DOHH2 (cell line): ENCODE results near the gene KIF23.
A peak's percentile ranks its signal among the peaks of the same experiment; 100 is the strongest.

Source experiments
- H3F3A ChIP-seq: fragments of 200-600 bp; sonication (generic), shearing (Covaris generic); 2 replicates; pipeline ENCODE4 v1.6.0; 2016; ENCODE audit warnings: antibody characterized with exemption, mild to moderate bottlenecking; ENCODE audit not compliant: control insufficient read depth, insufficient read depth
- H3K27ac ChIP-seq: fragments of 200-600 bp; sonication (generic); 2 replicates; pipeline ENCODE4 v1.5.1; 2014; ENCODE audit warnings: low read depth, mild to moderate bottlenecking, low read length, moderate library complexity
- H3K27me3 ChIP-seq: fragments of 200-600 bp; sonication (generic); 2 replicates; pipeline ENCODE4 v1.6.1; 2014; ENCODE audit warnings: mild to moderate bottlenecking, low read length, mixed read lengths; ENCODE audit not compliant: control insufficient read depth
- H3K36me3 ChIP-seq: fragments of 200-600 bp; sonication (generic); 2 replicates; pipeline ENCODE4 v1.6.1; 2014; ENCODE audit warnings: mild to moderate bottlenecking, low read length, moderate library complexity, mixed read lengths; ENCODE audit not compliant: control insufficient read depth
- H3K4me1 ChIP-seq: fragments of 200-600 bp; sonication (generic); 2 replicates; pipeline ENCODE4 v1.6.1; 2014; ENCODE audit warnings: mild to moderate bottlenecking, low read length, mixed read lengths; ENCODE audit not compliant: control insufficient read depth
- H3K4me2 ChIP-seq: fragments of 200-600 bp; sonication (generic); 2 replicates; pipeline ENCODE4 v1.6.0; 2014; ENCODE audit warnings: mild to moderate bottlenecking, low read length, moderate library complexity
- H3K4me3 ChIP-seq: fragments of 200-600 bp; sonication (generic); 2 replicates; pipeline ENCODE4 v1.5.1; 2014; ENCODE audit warnings: mild to moderate bottlenecking, low read length, mixed read lengths
- H3K79me2 ChIP-seq: fragments of 200-600 bp; sonication (generic); 2 replicates; pipeline ENCODE4 v1.6.1; 2014; ENCODE audit warnings: mild to moderate bottlenecking, low read length, mixed read lengths; ENCODE audit not compliant: control insufficient read depth
- H3K9me2 ChIP-seq: fragments of 200-600 bp; sonication (generic); replicated peaks from 2 replicates; pipeline ENCODE4 v1.6.1; 2014; ENCODE audit warnings: mild to moderate bottlenecking, low read length, mixed read lengths; ENCODE audit not compliant: control insufficient read depth
- H3K9me3 ChIP-seq: fragments of 200-600 bp; sonication (generic); 2 replicates; pipeline ENCODE4 v1.6.1; 2014; ENCODE audit warnings: antibody characterized with exemption, low read length, mixed read lengths; ENCODE audit not compliant: control insufficient read depth, insufficient read depth
- H4K20me1 ChIP-seq: fragments of 200-600 bp; sonication (generic); 2 replicates; pipeline ENCODE4 v1.6.0; 2014; ENCODE audit warnings: low read depth, mild to moderate bottlenecking, antibody characterized with exemption, low read length, moderate library complexity; ENCODE audit not compliant: control insufficient read depth, insufficient read depth
- EZH2phosphoT487 ChIP-seq: fragments of 200-600 bp; sonication (generic); IDR thresholded peaks from 2 replicates; pipeline ENCODE4 v1.6.1; 2017; ENCODE audit warnings: borderline replicate concordance, mild to moderate bottlenecking, antibody characterized with exemption, low read length, moderate library complexity, mixed read lengths
- TF ChIP-seq, protein P1 (sequence below): fragments of 200-600 bp; sonication (generic); IDR thresholded peaks from one replicate; pipeline ENCODE4 v1.5.1; 2014; ENCODE audit warnings: antibody characterized with exemption, mild to moderate bottlenecking, low read depth, low read length; ENCODE audit not compliant: poor library complexity, severe bottlenecking

The KIF23 gene

DNA sequence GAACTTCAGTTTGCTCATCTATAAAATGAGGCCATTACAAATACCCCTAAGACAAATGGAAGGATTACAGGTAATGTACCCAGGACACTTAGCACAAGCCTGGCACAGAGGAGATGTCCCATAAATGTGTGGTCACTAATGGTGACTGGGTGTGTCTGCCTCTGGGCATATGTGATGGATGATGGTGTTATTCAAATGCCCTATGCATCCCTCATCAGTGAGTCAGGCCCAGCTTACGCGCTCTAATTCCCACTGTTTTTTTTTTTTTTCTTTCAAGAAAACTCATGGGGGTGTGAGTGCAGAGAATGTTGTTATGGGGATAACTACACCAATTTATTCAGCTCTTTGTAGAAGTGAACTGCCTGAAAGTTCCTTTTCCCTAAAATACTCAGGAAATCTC lies 23.6 kb upstream of the KIF23 start:
- H3K36me3 ChIP-seq = no peaks in the 10 kb centered on the region
- H3K9me2 ChIP-seq = no peaks in the 10 kb centered on the region
- H3K4me2 ChIP-seq = no peak overlapping the region
- H3F3A ChIP-seq = no peaks in the 10 kb centered on the region
- H3K79me2 ChIP-seq = no peaks in the 10 kb centered on the region
- H3K27me3 ChIP-seq = no peaks in the 10 kb centered on the region; the same call in 1 of the 2 replicates
- H3K27ac ChIP-seq = no peak overlapping the region
- H3K4me3 ChIP-seq = no peak overlapping the region
- no peaks in the 10 kb centered on the region for H3K9me3 ChIP-seq
- TF ChIP-seq EZH2phosphoT487 = no peak
- TF ChIP-seq, protein P1, sequence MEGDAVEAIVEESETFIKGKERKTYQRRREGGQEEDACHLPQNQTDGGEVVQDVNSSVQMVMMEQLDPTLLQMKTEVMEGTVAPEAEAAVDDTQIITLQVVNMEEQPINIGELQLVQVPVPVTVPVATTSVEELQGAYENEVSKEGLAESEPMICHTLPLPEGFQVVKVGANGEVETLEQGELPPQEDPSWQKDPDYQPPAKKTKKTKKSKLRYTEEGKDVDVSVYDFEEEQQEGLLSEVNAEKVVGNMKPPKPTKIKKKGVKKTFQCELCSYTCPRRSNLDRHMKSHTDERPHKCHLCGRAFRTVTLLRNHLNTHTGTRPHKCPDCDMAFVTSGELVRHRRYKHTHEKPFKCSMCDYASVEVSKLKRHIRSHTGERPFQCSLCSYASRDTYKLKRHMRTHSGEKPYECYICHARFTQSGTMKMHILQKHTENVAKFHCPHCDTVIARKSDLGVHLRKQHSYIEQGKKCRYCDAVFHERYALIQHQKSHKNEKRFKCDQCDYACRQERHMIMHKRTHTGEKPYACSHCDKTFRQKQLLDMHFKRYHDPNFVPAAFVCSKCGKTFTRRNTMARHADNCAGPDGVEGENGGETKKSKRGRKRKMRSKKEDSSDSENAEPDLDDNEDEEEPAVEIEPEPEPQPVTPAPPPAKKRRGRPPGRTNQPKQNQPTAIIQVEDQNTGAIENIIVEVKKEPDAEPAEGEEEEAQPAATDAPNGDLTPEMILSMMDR = no peak
- peaks cover 6% of the 10 kb centered on the region for H3K4me1 ChIP-seq
- no peaks in the 10 kb centered on the region for H4K20me1 ChIP-seq

DNA sequence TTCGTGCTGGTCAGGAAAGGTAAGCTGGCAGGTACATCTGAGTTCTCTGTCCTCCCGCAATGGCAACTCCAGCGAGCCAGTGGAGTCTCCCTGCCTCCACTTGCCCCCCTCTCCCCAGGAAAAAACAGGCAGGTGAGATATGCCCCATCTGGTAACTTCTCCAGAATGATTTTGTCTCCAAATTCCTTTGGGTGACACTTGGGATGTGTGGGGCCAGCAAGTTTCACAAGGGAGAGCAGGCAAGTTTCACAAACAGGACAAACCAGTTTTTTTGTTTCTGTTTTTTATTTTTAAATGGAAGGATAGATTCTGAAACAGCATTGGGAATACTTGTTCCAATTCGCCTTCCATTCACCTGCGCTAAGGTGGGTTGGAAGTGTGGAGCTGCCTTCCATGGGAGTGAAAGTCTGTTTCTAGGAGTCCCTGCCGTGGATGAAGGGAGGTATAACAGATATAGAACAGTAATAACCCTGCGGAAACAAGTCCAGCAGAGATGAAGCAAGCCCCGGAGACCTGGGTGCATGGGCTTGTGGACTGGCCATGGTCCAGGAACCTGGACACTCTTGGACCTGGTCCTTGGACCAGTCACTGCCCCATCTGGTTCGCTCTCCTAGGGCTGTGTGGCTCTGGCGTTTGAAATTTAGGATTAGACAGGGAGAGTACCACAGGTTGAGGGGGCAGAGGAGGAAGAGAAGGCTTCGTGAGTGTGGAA lies 22.9 kb upstream of the KIF23 start:
- no peaks in the 10 kb centered on the region for H3K79me2 ChIP-seq
- H3K9me2 ChIP-seq = no peaks in the 10 kb centered on the region
- H3K27ac ChIP-seq = no peak overlapping the region
- H3K36me3 ChIP-seq = no peaks in the 10 kb centered on the region
- H4K20me1 ChIP-seq = no peaks in the 10 kb centered on the region
- H3K9me3 ChIP-seq = no peaks in the 10 kb centered on the region
- no peak overlapping the region for H3K4me2 ChIP-seq
- H3K27me3 ChIP-seq = no peaks in the 10 kb centered on the region; the same call in 1 of the 2 replicates
- peaks cover 6% of the 10 kb centered on the region for H3K4me1 ChIP-seq
- no peaks in the 10 kb centered on the region for H3F3A ChIP-seq
- TF ChIP-seq EZH2phosphoT487 = no peak
- no peak overlapping the region for H3K4me3 ChIP-seq

DNA sequence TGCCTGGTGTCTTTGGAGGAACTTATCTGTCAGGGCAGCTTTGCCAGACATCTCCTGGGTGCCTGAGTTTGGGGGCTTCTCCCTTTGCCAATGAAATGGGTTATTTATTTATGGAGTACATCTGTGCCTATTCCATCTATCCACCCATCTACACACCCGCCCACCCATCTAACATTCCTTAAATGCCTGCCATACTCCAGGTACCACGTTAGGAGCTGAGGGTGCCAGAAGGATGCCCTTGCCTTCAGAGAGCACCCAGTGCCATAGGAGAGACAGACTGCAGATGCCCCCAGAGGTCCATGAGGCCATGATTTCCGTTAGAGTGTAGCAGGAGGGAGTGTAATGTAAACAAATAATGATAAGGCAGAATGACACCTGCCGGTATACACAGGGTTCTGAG lies 21.8 kb upstream of the KIF23 start:
- no peak overlapping the region for H3K27ac ChIP-seq
- no peaks in the 10 kb centered on the region for H4K20me1 ChIP-seq
- no peaks in the 10 kb centered on the region for H3K79me2 ChIP-seq
- H3K4me2 ChIP-seq = no peak overlapping the region
- peaks cover 6% of the 10 kb centered on the region for H3K4me1 ChIP-seq
- TF ChIP-seq, protein P1 = no peak
- TF ChIP-seq EZH2phosphoT487 = no peak
- H3K9me2 ChIP-seq = no peaks in the 10 kb centered on the region
- no peaks in the 10 kb centered on the region for H3K9me3 ChIP-seq
- no peaks in the 10 kb centered on the region for H3K36me3 ChIP-seq
- no peaks in the 10 kb centered on the region; the same call in 1 of the 2 replicates for H3K27me3 ChIP-seq
- no peak overlapping the region for H3K4me3 ChIP-seq
- H3F3A ChIP-seq = no peaks in the 10 kb centered on the region

DNA sequence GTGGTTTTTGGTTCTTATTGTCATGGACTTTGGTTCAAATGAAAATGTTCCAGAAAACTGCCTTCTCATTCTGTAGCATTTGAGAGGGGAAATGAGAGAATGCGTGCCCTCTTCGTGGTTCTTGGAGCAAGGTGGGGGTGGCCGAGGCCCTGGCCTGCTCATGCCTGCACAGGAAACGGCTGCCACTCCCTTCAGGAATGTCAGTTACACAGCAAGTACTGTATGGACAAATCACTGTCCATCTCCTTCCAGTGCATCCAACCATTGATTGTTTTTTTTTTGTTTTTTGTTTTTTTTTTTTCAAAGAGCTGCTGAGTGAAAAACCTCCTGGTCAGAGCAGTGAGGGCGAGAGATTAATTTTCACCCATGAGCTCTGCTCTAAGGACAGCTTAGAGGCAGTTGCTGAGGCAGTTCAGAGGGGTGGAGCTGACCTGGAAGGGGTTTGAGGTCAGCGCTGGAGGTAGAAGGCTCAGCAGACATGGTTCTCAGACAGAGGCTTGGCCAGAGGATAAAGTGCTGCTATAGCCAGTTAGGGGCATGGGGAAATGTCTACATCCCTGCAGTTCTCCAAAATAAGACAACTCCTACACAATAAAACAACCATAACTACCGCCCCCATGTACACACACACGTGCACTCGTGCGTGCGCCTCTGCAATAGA lies 20.2 kb upstream of the KIF23 start:
- TF ChIP-seq, protein P1 = no peak
- no peak for TF ChIP-seq EZH2phosphoT487
- H3K4me2 ChIP-seq = peak overlapping the region; percentile 50
- H3K27ac ChIP-seq = no peak overlapping the region
- H3K79me2 ChIP-seq = no peaks in the 10 kb centered on the region
- H3K4me3 ChIP-seq = peak overlapping the region; percentile 37
- H3K4me1 ChIP-seq = peaks cover 10% of the 10 kb centered on the region
- H3K9me2 ChIP-seq = no peaks in the 10 kb centered on the region
- H3F3A ChIP-seq = no peaks in the 10 kb centered on the region
- no peaks in the 10 kb centered on the region; the same call in 1 of the 2 replicates for H3K27me3 ChIP-seq
- H3K36me3 ChIP-seq = no peaks in the 10 kb centered on the region
- no peaks in the 10 kb centered on the region for H3K9me3 ChIP-seq
- H4K20me1 ChIP-seq = no peaks in the 10 kb centered on the region
